K562 (cell line): ENCODE data around the gene ZNF234. TPM values are rescaled to one million over a fixed set of nuclear protein-coding genes. Genes with fewer than 3 reads are reported as not detected.

Experiments used
- CHD2 ChIP-seq: IDR thresholded peaks from 2 replicates; pipeline ENCODE4 v1.6.1; 2011; ENCODE audit warnings: low read depth, low read length
- ELF4 ChIP-seq: fragments of 450-650 bp; formaldehyde crosslinking; IDR thresholded peaks from 2 replicates; pipeline ENCODE4 v1.4.0; 2022; ENCODE audit warnings: missing genetic modification characterization
- FOXJ2 ChIP-seq: fragments of 200-800 bp; sonication (Bioruptor generic); IDR thresholded peaks from 2 replicates; pipeline ENCODE4 v1.6.1; 2016; ENCODE audit warnings: missing genetic modification characterization, missing compliant biosample characterization
- HMG20B ChIP-seq: fragments of 250-450 bp; sonication (Bioruptor Pico); IDR thresholded peaks from 2 replicates; pipeline ENCODE4 v1.5.0; 2021; ENCODE audit warnings: mild to moderate bottlenecking
- JUND ChIP-seq, 2 experiments: IDR thresholded peaks; 2 replicates in 1 of 2; 3 replicates in 1 of 2; pipeline ENCODE4 v1.6.1; 2011; ENCODE audit warnings: borderline replicate concordance in 2 of 2, low read depth in 2 of 2, low read length in 2 of 2, improper control_type of control experiment in 1 of 2, missing biosample characterization in 1 of 2, missing genetic modification characterization in 1 of 2, missing genetic modification reagents in 1 of 2
- MTA1 ChIP-seq: fragments of 450-650 bp; IDR thresholded peaks from 2 replicates; pipeline ENCODE4 v1.6.1; 2017; ENCODE audit warnings: borderline replicate concordance
- MYC ChIP-seq, 2 experiments: fragments of 250-450 bp in 1 of 2; sonication (Bioruptor Pico) in 1 of 2; IDR thresholded peaks; 2 replicates each; pipeline versions ENCODE4 v1.5.1 to v1.6.1; 2012 to 2021; ENCODE audit warnings: low read depth in 2 of 2, borderline replicate concordance in 1 of 2, improper control_type of control experiment in 1 of 2, low read length in 1 of 2, mild to moderate bottlenecking in 1 of 2, moderate library complexity in 1 of 2
- NRF1 ChIP-seq, 2 experiments: fragments of 450-650 bp; IDR thresholded peaks in 1 of 2; conservative IDR thresholded peaks in 1 of 2; 2 replicates each; pipeline ENCODE4 v1.6.1; 2014; ENCODE audit warnings: mild to moderate bottlenecking in 2 of 2
- PHTF2 ChIP-seq: fragments of 250-450 bp; sonication (Bioruptor Pico); IDR thresholded peaks from 2 replicates; pipeline ENCODE4 v1.5.0; 2021; ENCODE audit warnings: mild to moderate bottlenecking
- TBP ChIP-seq: optimal IDR thresholded peaks from 2 replicates; pipeline ENCODE3; 2011; ENCODE audit warnings: low read depth, low read length, improper control_type of control experiment
- TGIF2 ChIP-seq: sonication (generic); formaldehyde crosslinking; IDR thresholded peaks from 2 replicates; pipeline ENCODE4 v1.8.1; 2022; ENCODE audit warnings: mild to moderate bottlenecking, missing genetic modification reagents, moderate library complexity
- ZNF12 ChIP-seq: sonication (generic); formaldehyde crosslinking; IDR thresholded peaks from 2 replicates; pipeline ENCODE4 v1.4.0; 2020; ENCODE audit warnings: mild to moderate bottlenecking, missing genetic modification reagents
- ZNF239 ChIP-seq: fragments of 250-450 bp; sonication (Bioruptor Pico); IDR thresholded peaks from 2 replicates; pipeline ENCODE4 v1.4.0; 2020; ENCODE audit warnings: mild to moderate bottlenecking
- ZNF766 ChIP-seq: fragments of 200-800 bp; sonication (Bioruptor generic); conservative IDR thresholded peaks from 2 replicates; pipeline ENCODE4 v1.6.1; 2016; ENCODE audit warnings: missing genetic modification characterization, missing compliant biosample characterization
- polyA plus RNA-seq, 8 experiments: library from polyadenylated mRNA; depleted of rRNA in 4 of 8; stranded (reverse) in 5 of 8; unstranded in 3 of 8; fragments of >200 nt; fragmentation: Nextera tagmentation in 2 of 8; fragmentation: Illumina TruSeq in 1 of 8; extraction: Ambion mirVana in 2 of 8; extraction: Trizol in 1 of 8; gene quantifications; 2 replicates each; pipeline versions ENCODE4 v1.2.1 to v1.2.3, GENCODE V29; 2011 to 2014; ENCODE audit warnings: inconsistent platforms in 1 of 8, missing spikeins in 1 of 8
- total RNA-seq, 7 experiments: library from RNA; depleted of rRNA in 6 of 7; stranded (reverse); fragments of >200 nt in 6 of 7; fragmentation: Illumina TruSeq in 2 of 7; extraction: Trizol in 2 of 7; gene quantifications; 2 replicates each; pipeline versions ENCODE4 v1.2.1 to v1.2.3, GENCODE V29; 2011 to 2021; ENCODE audit warnings: low replicate concordance in 1 of 7
- TF ChIP-seq, protein P1 (sequence below): fragments of 450-650 bp; IDR thresholded peaks from 2 replicates; pipeline ENCODE4 v1.6.1; 2016; ENCODE audit warnings: low read depth, mild to moderate bottlenecking, moderate library complexity
- TF ChIP-seq, protein P2 (sequence below): fragments of 450-650 bp; conservative IDR thresholded peaks from 2 replicates; pipeline ENCODE4 v1.6.1; 2016; ENCODE audit warnings: missing genetic modification characterization, low read depth, mild to moderate bottlenecking, control low read depth, missing compliant biosample characterization
- TF ChIP-seq, protein P3 (sequence below): fragments of 450-650 bp; IDR thresholded peaks from 2 replicates; pipeline ENCODE4 v1.6.1; 2014; ENCODE audit warnings: low read depth, mild to moderate bottlenecking, moderate library complexity, borderline replicate concordance
- TF ChIP-seq, protein P4 (sequence below): sonication (generic); formaldehyde crosslinking; IDR thresholded peaks from 2 replicates; pipeline ENCODE4 v1.8.1; 2022; ENCODE audit warnings: missing genetic modification reagents
- TF ChIP-seq, protein P5 (sequence below), 2 experiments: fragments of 450-650 bp; conservative IDR thresholded peaks; 2 replicates each; pipeline ENCODE4 v1.6.1; 2017; ENCODE audit warnings: mild to moderate bottlenecking in 2 of 2, moderate library complexity in 2 of 2

ZNF234 gene
- total and polyA plus RNA-seq, 9 of the 15 experiments (the other 6 are each of a cell fraction or from before 2014, with no cell fraction given): 0.82 to 2.9 (median 1.5) TPM

DNA sequence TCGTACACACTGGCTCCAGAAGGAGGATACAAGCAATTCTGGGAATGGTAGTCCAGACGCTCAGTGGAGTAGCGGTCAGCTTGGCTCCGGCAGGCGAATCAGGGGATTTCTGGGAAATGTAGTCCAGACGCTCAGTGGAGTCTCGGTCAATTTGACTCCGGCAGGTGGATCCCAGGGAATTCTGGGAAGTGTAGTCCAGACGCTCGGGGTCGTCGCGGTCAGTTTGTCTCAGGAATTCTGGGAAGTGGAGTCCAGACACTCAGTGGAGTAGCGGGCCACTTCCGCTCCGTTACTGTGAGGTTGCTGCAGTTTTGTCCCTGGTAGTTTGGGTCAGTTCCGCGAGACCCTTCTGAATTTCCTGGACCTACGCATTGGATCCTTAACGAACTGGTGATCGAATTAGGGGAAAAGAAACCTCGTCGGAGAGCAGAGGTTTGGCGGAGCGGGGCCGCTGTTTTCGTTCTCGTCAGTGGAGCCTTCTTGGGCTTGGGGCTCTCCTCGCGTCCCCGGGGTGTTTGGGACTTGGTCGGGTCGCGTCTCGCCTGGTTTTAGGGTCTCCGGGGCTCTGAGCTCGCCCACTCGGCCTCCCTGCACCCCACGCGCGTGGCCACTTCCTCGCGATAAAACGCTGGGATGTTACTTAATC, 28.1 kb upstream of the ZNF234 start, which contains the start of gene ZNF225 (continued):
- peak; percentile 97 for TF ChIP-seq ZNF766 (CRISPR knock-in tag)
- peak; percentile 50 for TF ChIP-seq CHD2
- TF ChIP-seq ZNF239 (CRISPR knock-in tag): no peak
- peak; percentile 50 for TF ChIP-seq TBP
- no peak for TF ChIP-seq PHTF2 (CRISPR knock-in tag)
- TF ChIP-seq, protein P1, sequence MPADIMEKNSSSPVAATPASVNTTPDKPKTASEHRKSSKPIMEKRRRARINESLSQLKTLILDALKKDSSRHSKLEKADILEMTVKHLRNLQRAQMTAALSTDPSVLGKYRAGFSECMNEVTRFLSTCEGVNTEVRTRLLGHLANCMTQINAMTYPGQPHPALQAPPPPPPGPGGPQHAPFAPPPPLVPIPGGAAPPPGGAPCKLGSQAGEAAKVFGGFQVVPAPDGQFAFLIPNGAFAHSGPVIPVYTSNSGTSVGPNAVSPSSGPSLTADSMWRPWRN: no peak
- TF ChIP-seq ZNF12 (CRISPR knock-in tag): no peak
- TF ChIP-seq, protein P2, sequence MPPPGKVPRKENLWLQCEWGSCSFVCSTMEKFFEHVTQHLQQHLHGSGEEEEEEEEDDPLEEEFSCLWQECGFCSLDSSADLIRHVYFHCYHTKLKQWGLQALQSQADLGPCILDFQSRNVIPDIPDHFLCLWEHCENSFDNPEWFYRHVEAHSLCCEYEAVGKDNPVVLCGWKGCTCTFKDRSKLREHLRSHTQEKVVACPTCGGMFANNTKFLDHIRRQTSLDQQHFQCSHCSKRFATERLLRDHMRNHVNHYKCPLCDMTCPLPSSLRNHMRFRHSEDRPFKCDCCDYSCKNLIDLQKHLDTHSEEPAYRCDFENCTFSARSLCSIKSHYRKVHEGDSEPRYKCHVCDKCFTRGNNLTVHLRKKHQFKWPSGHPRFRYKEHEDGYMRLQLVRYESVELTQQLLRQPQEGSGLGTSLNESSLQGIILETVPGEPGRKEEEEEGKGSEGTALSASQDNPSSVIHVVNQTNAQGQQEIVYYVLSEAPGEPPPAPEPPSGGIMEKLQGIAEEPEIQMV (tag): no peak; the same call in 1 of the 2 replicates
- peak; percentile 52; the same call in 1 of the 2 replicates for TF ChIP-seq FOXJ2
- TF ChIP-seq, protein P3, sequence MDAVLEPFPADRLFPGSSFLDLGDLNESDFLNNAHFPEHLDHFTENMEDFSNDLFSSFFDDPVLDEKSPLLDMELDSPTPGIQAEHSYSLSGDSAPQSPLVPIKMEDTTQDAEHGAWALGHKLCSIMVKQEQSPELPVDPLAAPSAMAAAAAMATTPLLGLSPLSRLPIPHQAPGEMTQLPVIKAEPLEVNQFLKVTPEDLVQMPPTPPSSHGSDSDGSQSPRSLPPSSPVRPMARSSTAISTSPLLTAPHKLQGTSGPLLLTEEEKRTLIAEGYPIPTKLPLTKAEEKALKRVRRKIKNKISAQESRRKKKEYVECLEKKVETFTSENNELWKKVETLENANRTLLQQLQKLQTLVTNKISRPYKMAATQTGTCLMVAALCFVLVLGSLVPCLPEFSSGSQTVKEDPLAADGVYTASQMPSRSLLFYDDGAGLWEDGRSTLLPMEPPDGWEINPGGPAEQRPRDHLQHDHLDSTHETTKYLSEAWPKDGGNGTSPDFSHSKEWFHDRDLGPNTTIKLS: peak; percentile 93
- TF ChIP-seq HMG20B (CRISPR knock-in tag): no peak
- peak; percentile 60 for TF ChIP-seq JUND (IDR thresholded peaks at IDR 0.05; ENCODE audit: borderline replicate concordance, low read depth, low read length)
- TF ChIP-seq JUND (tag; IDR thresholded peaks at IDR 0.05; ENCODE audit: borderline replicate concordance, low read depth, low read length): no peak; the same call in 2 of the 3 replicates
- TF ChIP-seq, protein P4, sequence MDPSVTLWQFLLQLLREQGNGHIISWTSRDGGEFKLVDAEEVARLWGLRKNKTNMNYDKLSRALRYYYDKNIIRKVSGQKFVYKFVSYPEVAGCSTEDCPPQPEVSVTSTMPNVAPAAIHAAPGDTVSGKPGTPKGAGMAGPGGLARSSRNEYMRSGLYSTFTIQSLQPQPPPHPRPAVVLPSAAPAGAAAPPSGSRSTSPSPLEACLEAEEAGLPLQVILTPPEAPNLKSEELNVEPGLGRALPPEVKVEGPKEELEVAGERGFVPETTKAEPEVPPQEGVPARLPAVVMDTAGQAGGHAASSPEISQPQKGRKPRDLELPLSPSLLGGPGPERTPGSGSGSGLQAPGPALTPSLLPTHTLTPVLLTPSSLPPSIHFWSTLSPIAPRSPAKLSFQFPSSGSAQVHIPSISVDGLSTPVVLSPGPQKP (CRISPR knock-in tag): no peak
- TF ChIP-seq NRF1 (conservative IDR thresholded peaks at IDR 0.05 in 1 of 2, IDR thresholded peaks at IDR 0.05 in 1 of 2): peak; percentile 69 to 76
- peak; percentile 72; the same call in 1 of the 2 replicates for TF ChIP-seq MTA1
- TF ChIP-seq TGIF2: no peak
- TF ChIP-seq, protein P5, sequence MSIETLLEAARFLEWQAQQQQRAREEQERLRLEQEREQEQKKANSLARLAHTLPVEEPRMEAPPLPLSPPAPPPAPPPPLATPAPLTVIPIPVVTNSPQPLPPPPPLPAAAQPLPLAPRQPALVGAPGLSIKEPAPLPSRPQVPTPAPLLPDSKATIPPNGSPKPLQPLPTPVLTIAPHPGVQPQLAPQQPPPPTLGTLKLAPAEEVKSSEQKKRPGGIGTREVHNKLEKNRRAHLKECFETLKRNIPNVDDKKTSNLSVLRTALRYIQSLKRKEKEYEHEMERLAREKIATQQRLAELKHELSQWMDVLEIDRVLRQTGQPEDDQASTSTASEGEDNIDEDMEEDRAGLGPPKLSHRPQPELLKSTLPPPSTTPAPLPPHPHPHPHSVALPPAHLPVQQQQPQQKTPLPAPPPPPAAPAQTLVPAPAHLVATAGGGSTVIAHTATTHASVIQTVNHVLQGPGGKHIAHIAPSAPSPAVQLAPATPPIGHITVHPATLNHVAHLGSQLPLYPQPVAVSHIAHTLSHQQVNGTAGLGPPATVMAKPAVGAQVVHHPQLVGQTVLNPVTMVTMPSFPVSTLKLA (conservative IDR thresholded peaks at IDR 0.05): peak in 1 of 2 experiments; percentile 60; a peak in 1 of 4 replicates
- TF ChIP-seq MYC (IDR thresholded peaks at IDR 0.05; ENCODE audit: low read depth, low read length): peak; percentile 54
- no peak for TF ChIP-seq MYC (CRISPR knock-in tag; IDR thresholded peaks at IDR 0.05; ENCODE audit: borderline replicate concordance, low read depth)
- no peak for TF ChIP-seq ELF4 (CRISPR knock-in tag)
